ENCODE measurements around the gene GLRA3. TPM values are rescaled to one million over a fixed set of nuclear protein-coding genes. Genes with fewer than 3 reads are reported as not detected.
"Not testable (repeated sequence)": the region's sequence is repeated elsewhere in the genome, so short reads cannot be mapped to it uniquely, and the experiment has no call there.

GLRA3 gene
- not detected in 2 replicates for total RNA-seq (2014; rRNA removed; shearing (Covaris generic))

GRCh38 chr4:174828845-174829701 lies at the start of gene GLRA3:
Gene GLRA3 (minus strand): TSS chr4:174829247. CDS start chr4:174828811, 436 bp downstream.
- DNase-seq (ENCODE audit: low spot score), result no peak

DNA sequence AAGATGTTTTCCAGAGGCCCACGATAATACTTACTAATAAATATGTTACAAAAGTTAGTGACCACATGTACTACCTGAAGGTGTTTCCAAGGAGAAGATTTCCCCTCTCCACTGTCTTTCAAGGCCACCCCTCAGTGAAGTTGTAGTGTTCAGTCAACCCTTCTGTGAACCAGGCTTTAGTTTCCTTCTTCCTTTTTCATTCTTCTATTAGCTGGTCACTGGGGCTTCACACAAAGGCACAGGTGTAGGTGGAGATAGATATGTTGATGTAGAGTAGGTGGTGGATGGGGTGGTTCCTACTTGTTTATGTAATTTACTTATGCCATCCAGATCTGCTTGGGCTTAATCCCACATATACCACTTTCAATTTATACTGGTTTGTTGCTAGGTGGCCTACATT lies 45.9 kb upstream of the GLRA3 start:
- DNase-seq (ENCODE audit: low spot score), result no peak

- peak; percentile 23 for DNase-seq (ENCODE audit: low spot score)
Measured at GRCh38 chr4:174873931-174874330, 44.9 kb upstream of the GLRA3 start.

DNA sequence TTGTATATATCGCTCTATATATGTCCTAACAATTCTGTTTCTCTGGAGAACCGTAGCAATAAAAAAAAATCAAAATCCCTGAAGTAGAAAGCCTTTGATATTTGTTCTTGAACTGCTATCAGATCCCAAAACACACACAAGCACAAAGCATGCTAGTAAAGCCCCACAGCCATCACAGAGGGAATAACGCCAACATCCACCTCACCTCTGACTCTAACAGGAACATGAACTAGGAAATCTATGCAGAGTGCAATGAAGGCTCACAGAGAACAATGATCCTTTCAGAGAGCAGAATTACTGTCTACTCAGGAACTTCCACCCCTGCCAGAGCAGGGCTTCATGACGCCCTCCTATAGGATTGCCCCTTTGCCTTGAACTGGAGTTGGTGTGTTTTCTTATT lies 44.1 kb upstream of the GLRA3 start:
- DNase-seq (ENCODE audit: low spot score), result not testable (repeated sequence)

DNA sequence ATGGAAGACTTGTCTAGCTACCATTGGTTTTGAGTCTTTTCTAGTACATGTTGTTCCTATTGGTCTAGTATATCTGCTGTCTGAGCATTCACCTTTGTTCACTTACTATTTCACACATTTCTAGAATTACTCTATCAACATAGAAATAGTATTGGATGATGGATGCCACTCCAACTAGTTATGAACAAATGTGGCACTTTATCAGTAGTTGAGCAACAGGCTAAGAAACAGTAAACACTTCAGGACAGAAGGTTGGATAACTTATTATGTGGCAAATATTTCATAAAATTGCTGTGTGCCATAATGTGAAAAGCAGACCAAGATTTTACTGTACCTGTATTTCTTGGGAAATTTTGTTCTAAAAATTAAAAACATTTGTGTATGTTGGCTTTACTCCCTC lies 42.4 kb upstream of the GLRA3 start:
- DNase-seq (ENCODE audit: low spot score), result no peak

DNA sequence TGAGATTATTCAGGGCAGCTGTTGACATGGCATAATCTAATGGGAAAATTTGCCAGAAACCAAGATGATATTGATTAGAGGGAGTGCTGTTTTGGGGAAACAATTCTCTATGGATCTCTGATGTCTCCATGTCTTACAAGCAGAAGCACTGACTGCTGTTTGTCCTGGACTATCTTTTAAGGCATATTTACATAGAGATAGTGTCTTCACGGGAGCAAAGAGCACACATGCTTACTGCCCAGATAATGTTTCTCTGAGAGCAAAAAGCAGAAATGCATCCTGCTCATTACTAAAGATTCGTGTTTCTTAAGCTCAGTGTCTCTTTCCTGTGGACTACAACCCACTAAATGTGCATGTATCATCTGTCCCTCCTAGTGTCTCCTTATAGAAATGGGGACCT lies 41.3 kb upstream of the GLRA3 start:
- no peak for DNase-seq (ENCODE audit: low spot score)

DNA sequence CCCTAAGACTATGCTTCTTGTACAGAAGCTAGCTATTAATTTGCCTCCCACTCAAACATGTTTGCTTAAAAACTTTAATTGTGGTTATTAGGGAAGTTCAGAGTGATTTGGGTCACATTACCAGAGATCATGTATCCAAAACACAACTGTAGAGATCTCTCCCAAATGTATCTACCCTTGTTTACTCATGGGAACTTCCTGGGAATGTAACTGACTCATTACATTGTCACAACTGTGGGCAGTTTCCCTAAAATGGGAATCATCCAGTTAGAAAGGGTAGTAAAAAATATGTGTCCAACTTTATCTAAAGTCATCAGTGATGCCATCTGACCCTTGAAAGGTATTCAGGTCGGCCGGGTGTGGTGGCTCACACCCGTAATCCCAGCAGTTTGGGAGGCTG lies 40.3 kb upstream of the GLRA3 start:
- no peak for DNase-seq (ENCODE audit: low spot score)

DNA sequence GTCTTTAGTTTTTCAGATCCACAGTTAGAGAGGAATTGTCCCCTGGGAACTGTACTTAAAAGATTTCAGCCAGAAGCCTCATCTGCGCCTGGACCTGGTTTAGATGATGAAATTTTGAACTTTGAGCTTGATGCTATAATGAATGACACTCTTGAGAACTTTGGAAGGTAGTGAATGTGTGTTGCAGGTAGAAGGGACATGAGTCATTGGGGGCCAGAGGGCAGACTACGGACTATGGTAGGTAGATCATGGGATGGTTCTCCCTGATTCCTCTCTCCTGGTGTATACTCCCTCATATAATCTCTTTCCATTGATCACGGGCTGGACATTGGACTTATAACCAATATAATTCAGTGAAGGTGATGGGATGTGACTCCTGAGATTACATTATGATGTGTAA lies 38.9 kb upstream of the GLRA3 start:
- no peak for DNase-seq (ENCODE audit: low spot score)

GRCh38 chr4:174865418-174865985 lies 36.5 kb upstream of the GLRA3 start:
- no peak for DNase-seq (ENCODE audit: low spot score)

GRCh38 chr4:174864031-174864430 lies 35.0 kb upstream of the GLRA3 start:
- DNase-seq (ENCODE audit: low spot score), result no peak

DNA sequence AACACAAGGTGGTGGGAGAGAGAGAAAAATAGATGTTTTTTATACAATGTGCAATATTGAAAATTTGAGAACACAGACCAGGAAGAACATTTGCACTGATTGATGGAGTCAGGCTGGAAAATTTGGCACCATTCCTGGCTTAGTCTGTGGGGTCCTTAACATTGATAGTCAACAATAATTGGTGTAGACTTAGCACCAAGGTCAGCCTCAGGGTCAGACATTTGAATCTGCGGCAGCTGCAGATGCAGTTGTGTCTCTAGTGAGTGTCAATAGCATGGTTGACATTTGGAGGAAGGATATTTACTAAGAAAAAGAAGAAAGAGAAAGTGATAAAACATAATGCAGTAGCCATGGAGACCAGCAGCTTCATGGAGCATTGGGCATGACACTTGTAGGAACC lies 31.5 kb upstream of the GLRA3 start:
- DNase-seq (ENCODE audit: low spot score), result no peak

DNA sequence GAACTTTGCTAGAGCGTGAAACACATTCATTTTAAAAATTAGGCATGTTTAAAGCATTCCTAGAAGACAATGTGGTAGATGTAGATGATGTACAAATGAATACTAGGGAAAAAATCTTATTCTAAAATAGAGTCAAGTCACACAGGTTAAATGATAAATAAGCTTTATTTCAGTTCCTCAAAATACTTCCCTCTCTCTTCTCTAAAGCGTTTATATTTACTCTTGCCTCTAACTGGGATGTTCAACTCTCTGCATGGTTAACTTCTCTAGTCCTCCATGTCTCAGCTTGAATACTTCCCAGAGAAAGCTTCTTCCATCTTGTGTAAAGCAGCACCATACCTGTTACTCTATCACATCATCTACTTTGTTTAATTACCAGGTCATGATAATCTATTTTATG lies 30.9 kb upstream of the GLRA3 start:
- DNase-seq (ENCODE audit: low spot score), result no peak

- no peak for DNase-seq (ENCODE audit: low spot score)
Measured at GRCh38 chr4:174856926-174857800, 28.1 kb upstream of the GLRA3 start.

GRCh38 chr4:174855050-174855449 lies 26.0 kb upstream of the GLRA3 start:
- DNase-seq (ENCODE audit: low spot score), result no peak

DNA sequence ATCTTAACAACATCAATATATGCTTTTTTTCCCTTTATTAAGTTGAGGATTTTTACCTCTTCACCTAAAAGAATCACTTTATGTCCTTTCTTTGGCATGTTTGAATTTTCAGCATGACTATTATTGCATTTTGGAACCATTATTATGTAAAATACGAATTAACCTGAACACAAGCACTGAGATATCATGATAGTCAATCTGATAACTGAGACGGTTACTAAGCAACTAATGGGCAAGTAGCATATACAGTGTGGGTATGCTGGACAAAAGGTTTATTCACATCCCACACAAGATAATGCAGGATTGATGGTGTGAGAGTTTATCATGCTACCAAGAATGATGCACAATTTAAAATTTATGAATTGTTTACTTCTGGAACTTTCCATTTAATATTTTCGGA lies 24.6 kb upstream of the GLRA3 start:
- DNase-seq (ENCODE audit: low spot score), result no peak

- DNase-seq (ENCODE audit: low spot score), result no peak
Measured at GRCh38 chr4:174848596-174848995, 19.5 kb upstream of the GLRA3 start.

DNA sequence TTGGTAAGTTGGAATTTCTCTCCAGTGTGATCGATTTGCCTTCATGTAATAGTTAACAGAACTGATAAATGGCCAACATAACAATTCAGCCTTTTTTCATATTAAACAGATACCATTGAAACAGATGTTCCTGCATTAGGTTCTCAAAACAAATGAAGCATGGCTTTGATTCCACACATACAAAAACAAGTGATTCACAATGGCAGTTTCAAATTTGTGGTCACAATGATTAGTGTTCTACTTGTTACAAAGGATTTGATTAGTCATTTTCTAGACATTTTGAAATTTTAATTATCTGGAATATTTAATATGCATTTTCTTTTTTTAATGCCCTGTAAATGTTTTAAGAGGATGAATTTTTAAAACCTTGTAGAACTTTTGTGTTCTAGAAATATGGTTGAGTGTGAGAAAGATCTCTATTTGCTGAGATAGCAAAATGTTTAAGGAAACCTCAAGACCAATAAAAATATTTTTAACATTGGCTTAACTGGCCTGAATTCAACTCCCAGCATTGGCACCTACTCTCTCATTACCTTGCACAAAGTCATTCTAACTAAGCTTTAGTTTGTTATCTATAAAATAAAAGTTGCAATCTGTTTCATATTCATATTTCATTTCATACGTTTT lies 18.9 kb upstream of the GLRA3 start:
- no peak for DNase-seq (ENCODE audit: low spot score)

- DNase-seq (ENCODE audit: low spot score), result no peak
Measured at GRCh38 chr4:174835536-174835935, 6.5 kb upstream of the GLRA3 start.

DNA sequence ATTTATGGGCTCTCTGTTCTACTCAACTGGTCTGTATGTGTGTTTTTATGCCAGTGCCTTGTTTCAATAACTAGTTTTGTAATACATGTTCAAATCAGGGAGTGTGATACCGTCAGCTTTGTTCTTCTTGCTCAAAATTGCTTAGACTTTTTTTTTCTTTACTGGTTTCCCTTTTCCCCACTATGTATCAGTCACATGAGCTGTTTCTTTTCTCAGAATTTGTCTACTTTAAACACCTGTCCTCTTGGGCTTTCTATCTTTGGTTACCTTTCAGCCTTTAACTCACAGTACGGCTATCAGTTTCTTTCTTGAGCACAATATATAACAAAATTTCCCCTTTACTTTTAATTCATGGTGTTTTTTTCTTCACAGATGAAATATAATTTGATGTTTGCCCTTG lies 5.4 kb upstream of the GLRA3 start:
- no peak for DNase-seq (ENCODE audit: low spot score)

GRCh38 chr4:174826660-174827059 lies 2.4 kb downstream of the GLRA3 start:
- no peak for DNase-seq (ENCODE audit: low spot score)

GRCh38 chr4:174815282-174815681 lies 13.8 kb downstream of the GLRA3 start:
- no peak for DNase-seq (ENCODE audit: low spot score)

DNA sequence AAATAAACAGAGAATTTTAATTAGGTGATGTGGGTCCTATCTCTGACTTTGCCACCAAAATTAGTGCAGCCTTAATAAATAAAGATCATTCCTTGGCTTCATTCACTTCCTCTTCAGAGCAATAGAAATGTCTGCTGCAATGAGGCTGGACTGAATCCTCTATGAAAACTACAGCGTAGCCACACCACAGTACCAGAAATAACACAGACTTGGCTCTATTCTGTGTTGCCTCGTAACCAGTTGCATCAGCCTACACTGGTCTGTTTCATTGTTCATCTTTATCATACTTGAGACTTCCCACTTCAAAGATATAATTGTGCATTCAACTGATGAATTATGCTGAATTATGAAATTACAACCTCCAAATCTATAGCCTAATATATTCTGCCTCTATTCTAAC lies 15.8 kb downstream of the GLRA3 start:
- no peak for DNase-seq (ENCODE audit: low spot score)
